PC-3 (cell line): ENCODE data around the gene FBXW7.

Source experiments
- CTCF ChIP-seq: fragments of 300-600 bp; sonication (generic); conservative IDR thresholded peaks from 2 replicates; pipeline ENCODE4 v1.5.1; 2017; ENCODE audit warnings: antibody characterized with exemption, low read depth, mild to moderate bottlenecking, low read length
- EZH2 ChIP-seq: fragments of 300-600 bp; sonication (generic); IDR thresholded peaks from one replicate; pipeline ENCODE4 v1.6.1; 2017; ENCODE audit warnings: antibody characterized with exemption, mild to moderate bottlenecking, low read length; ENCODE audit not compliant: unreplicated experiment
- EZH2phosphoT487 ChIP-seq: fragments of 300-600 bp; sonication (generic); IDR thresholded peaks from 2 replicates; pipeline ENCODE4 v1.6.1; 2018; ENCODE audit warnings: mild to moderate bottlenecking, antibody characterized with exemption, low read length, borderline replicate concordance

- no peak for TF ChIP-seq CTCF
- TF ChIP-seq EZH2 = no peak
- TF ChIP-seq EZH2phosphoT487 = no peak
Measured at GRCh38 chr4:152307669-152308068, 228.2 kb downstream of the FBXW7 start.
